Activated CD8-positive, alpha-beta memory T cell treated with anti-CD3 and anti-CD28 coated beads, Interleukin-2, amount 10 ng/mL, durations not matched to agents 7 days and 5 days (primary cell): ENCODE measurements around the gene DPP6. TPM values are rescaled to one million over a fixed set of nuclear protein-coding genes. Genes with fewer than 3 reads are reported as not detected.

Source experiments
- ATAC-seq: fragments of 150-1000 bp; cut with Tn5 transposase; one replicate; pipeline ENCODE4 v1.10.0; 2021; ENCODE audit warnings: moderate library complexity
- CTCF ChIA-PET: fragments of 350-600 bp; sonication (Branson Sonifier 250); formaldehyde crosslinking; loops from one replicate; lab custom pipeline; 2021; ENCODE audit warnings: antibody characterized with exemption; lab: Charles Lee
- DNase-seq: peaks from one replicate; pipeline ENCODE4 v3.0.0-alpha.2; 2020
- H3K27ac Mint-ChIP-seq: one replicate; pipeline ENCODE4 v1.8.0; 2021; ENCODE audit warnings: mild to moderate bottlenecking, mixed read lengths
- H3K27me3 Mint-ChIP-seq: one replicate; pipeline ENCODE4 v1.8.0; 2021; ENCODE audit warnings: mixed read lengths
- H3K36me3 Mint-ChIP-seq: one replicate; pipeline ENCODE4 v1.8.0; 2021; ENCODE audit warnings: mild to moderate bottlenecking, mixed read lengths
- H3K4me1 Mint-ChIP-seq: one replicate; pipeline ENCODE4 v1.8.0; 2021; ENCODE audit warnings: mixed read lengths
- H3K4me3 Mint-ChIP-seq: one replicate; pipeline ENCODE4 v1.8.0; 2021; ENCODE audit warnings: mild to moderate bottlenecking, moderate library complexity, mixed read lengths
- H3K9me3 Mint-ChIP-seq: one replicate; pipeline ENCODE4 v1.8.0; 2022; ENCODE audit warnings: low read depth, mixed read lengths
- total RNA-seq, 2 experiments: library from RNA; stranded (reverse); gene quantifications; one replicate each; pipeline ENCODE4 v1.2.3, GENCODE V29; 2021

DPP6 gene
- total RNA-seq, 2 experiments from 2014 or later, result not detected

GRCh38 chr7:154186811-154187210, 134.6 kb downstream of the DPP6 start:
- no peaks in the 10 kb centered on the region for H3K27me3 Mint-ChIP-seq
- no peaks in the 10 kb centered on the region for H3K9me3 Mint-ChIP-seq
- ATAC-seq (no peak), DNase-seq (no peak)
- CTCF ChIA-PET, result no interaction called here
- no peaks in the 10 kb centered on the region for H3K36me3 Mint-ChIP-seq
- H3K27ac Mint-ChIP-seq, result no peak overlapping the region
- no peaks in the 10 kb centered on the region for H3K4me1 Mint-ChIP-seq
- H3K4me3 Mint-ChIP-seq, result no peak overlapping the region

- H3K27ac Mint-ChIP-seq, result no peak overlapping the region
- no peaks in the 10 kb centered on the region for H3K4me1 Mint-ChIP-seq
- no peaks in the 10 kb centered on the region for H3K9me3 Mint-ChIP-seq
- no peaks in the 10 kb centered on the region for H3K36me3 Mint-ChIP-seq
- no peak for DNase-seq
- ATAC-seq, result no peak
- no peak overlapping the region for H3K4me3 Mint-ChIP-seq
- no peaks in the 10 kb centered on the region for H3K27me3 Mint-ChIP-seq
- CTCF ChIA-PET, result no interaction called here
Measured at GRCh38 chr7:154188330-154188729, 136.1 kb downstream of the DPP6 start.

GRCh38 chr7:154195266-154195665, 143.1 kb downstream of the DPP6 start:
- no peaks in the 10 kb centered on the region for H3K36me3 Mint-ChIP-seq
- no peak overlapping the region for H3K27ac Mint-ChIP-seq
- CTCF ChIA-PET, result no interaction called here
- ATAC-seq (no peak), DNase-seq (no peak)
- H3K27me3 Mint-ChIP-seq, result no peaks in the 10 kb centered on the region
- H3K4me1 Mint-ChIP-seq, result no peaks in the 10 kb centered on the region
- peaks cover 7% of the 10 kb centered on the region for H3K9me3 Mint-ChIP-seq
- no peak overlapping the region for H3K4me3 Mint-ChIP-seq

- CTCF ChIA-PET, result no interaction called here
- no peak for DNase-seq
- Mint-ChIP-seq H3K9me3 (peaks cover 7% of the 10 kb centered on the region), H3K4me3 (no peak overlapping the region), H3K36me3 (no peaks in the 10 kb centered on the region), H3K4me1 (no peaks in the 10 kb centered on the region), H3K27ac (no peak overlapping the region), H3K27me3 (no peaks in the 10 kb centered on the region)
- ATAC-seq, result no peak
Measured at GRCh38 chr7:154198481-154198880, 146.3 kb downstream of the DPP6 start.

GRCh38 chr7:154200241-154200640, 148.0 kb downstream of the DPP6 start:
- Mint-ChIP-seq H3K27me3 (no peaks in the 10 kb centered on the region), H3K4me3 (no peak overlapping the region), H3K4me1 (no peaks in the 10 kb centered on the region), H3K27ac (no peak overlapping the region), H3K9me3 (peaks cover 7% of the 10 kb centered on the region), H3K36me3 (no peaks in the 10 kb centered on the region)
- ATAC-seq (no peak), DNase-seq (no peak)
- CTCF ChIA-PET, result no interaction called here

GRCh38 chr7:154202002-154202401, 149.8 kb downstream of the DPP6 start:
- no peaks in the 10 kb centered on the region for H3K27me3 Mint-ChIP-seq
- H3K4me3 Mint-ChIP-seq, result no peak overlapping the region
- H3K9me3 Mint-ChIP-seq, result peaks cover 2% of the 10 kb centered on the region
- CTCF ChIA-PET, result interaction anchor here (1.0 kb wide), 1 partner anchor 21 kb away, joined by 3 read pairs; no protein-coding TSS in a partner anchor
- H3K27ac Mint-ChIP-seq, result no peak overlapping the region
- no peaks in the 10 kb centered on the region for H3K4me1 Mint-ChIP-seq
- no peaks in the 10 kb centered on the region for H3K36me3 Mint-ChIP-seq
- DNase-seq (no peak), ATAC-seq (no peak)

- CTCF ChIA-PET, result no interaction called here
- no peaks in the 10 kb centered on the region for H3K36me3 Mint-ChIP-seq
- no peaks in the 10 kb centered on the region for H3K27me3 Mint-ChIP-seq
- H3K9me3 Mint-ChIP-seq, result peaks cover 2% of the 10 kb centered on the region
- ATAC-seq (no peak), DNase-seq (no peak)
- H3K4me3 Mint-ChIP-seq, result no peak overlapping the region
- no peaks in the 10 kb centered on the region for H3K4me1 Mint-ChIP-seq
- no peak overlapping the region for H3K27ac Mint-ChIP-seq
Measured at GRCh38 chr7:154204046-154204445, 151.8 kb downstream of the DPP6 start.

- no peaks in the 10 kb centered on the region for H3K36me3 Mint-ChIP-seq
- CTCF ChIA-PET, result no interaction called here
- no peaks in the 10 kb centered on the region for H3K9me3 Mint-ChIP-seq
- no peaks in the 10 kb centered on the region for H3K4me1 Mint-ChIP-seq
- H3K27ac Mint-ChIP-seq, result no peak overlapping the region
- DNase-seq, result no peak
- no peak for ATAC-seq
- no peak overlapping the region for H3K4me3 Mint-ChIP-seq
- no peaks in the 10 kb centered on the region for H3K27me3 Mint-ChIP-seq
Measured at GRCh38 chr7:154212861-154213260, 160.7 kb downstream of the DPP6 start.

GRCh38 chr7:154217688-154218340, 165.6 kb downstream of the DPP6 start:
- DNase-seq (no peak), ATAC-seq (no peak)
- Mint-ChIP-seq H3K36me3 (no peaks in the 10 kb centered on the region), H3K27ac (no peak overlapping the region), H3K9me3 (no peaks in the 10 kb centered on the region), H3K4me1 (no peaks in the 10 kb centered on the region), H3K27me3 (no peaks in the 10 kb centered on the region), H3K4me3 (no peak overlapping the region)
- CTCF ChIA-PET, result no interaction called here

GRCh38 chr7:154231732-154232131, 179.5 kb downstream of the DPP6 start:
- Mint-ChIP-seq H3K36me3 (no peaks in the 10 kb centered on the region), H3K27ac (no peak overlapping the region), H3K9me3 (peaks cover 4% of the 10 kb centered on the region), H3K4me1 (no peaks in the 10 kb centered on the region), H3K27me3 (no peaks in the 10 kb centered on the region), H3K4me3 (no peak overlapping the region)
- ATAC-seq, result no peak
- CTCF ChIA-PET, result no interaction called here
- no peak for DNase-seq

GRCh38 chr7:154232700-154233099, 180.5 kb downstream of the DPP6 start:
- no peaks in the 10 kb centered on the region for H3K4me1 Mint-ChIP-seq
- H3K27me3 Mint-ChIP-seq, result no peaks in the 10 kb centered on the region
- no peak overlapping the region for H3K27ac Mint-ChIP-seq
- no peak overlapping the region for H3K4me3 Mint-ChIP-seq
- H3K9me3 Mint-ChIP-seq, result peaks cover 4% of the 10 kb centered on the region
- CTCF ChIA-PET, result no interaction called here
- H3K36me3 Mint-ChIP-seq, result no peaks in the 10 kb centered on the region
- ATAC-seq, result no peak
- no peak for DNase-seq

- peaks cover 6% of the 10 kb centered on the region for H3K9me3 Mint-ChIP-seq
- H3K4me1 Mint-ChIP-seq, result no peaks in the 10 kb centered on the region
- H3K4me3 Mint-ChIP-seq, result no peak overlapping the region
- ATAC-seq (no peak), DNase-seq (no peak)
- H3K27ac Mint-ChIP-seq, result no peak overlapping the region
- no peaks in the 10 kb centered on the region for H3K27me3 Mint-ChIP-seq
- no peaks in the 10 kb centered on the region for H3K36me3 Mint-ChIP-seq
- CTCF ChIA-PET, result no interaction called here
Measured at GRCh38 chr7:154241988-154242387, 189.8 kb downstream of the DPP6 start.

GRCh38 chr7:154242709-154243108, 190.5 kb downstream of the DPP6 start:
- no peaks in the 10 kb centered on the region for H3K36me3 Mint-ChIP-seq
- H3K27ac Mint-ChIP-seq, result no peak overlapping the region
- DNase-seq (no peak), ATAC-seq (no peak)
- H3K9me3 Mint-ChIP-seq, result peaks cover 8% of the 10 kb centered on the region
- H3K27me3 Mint-ChIP-seq, result no peaks in the 10 kb centered on the region
- H3K4me1 Mint-ChIP-seq, result no peaks in the 10 kb centered on the region
- CTCF ChIA-PET, result no interaction called here
- H3K4me3 Mint-ChIP-seq, result no peak overlapping the region

GRCh38 chr7:154252046-154252445, 199.8 kb downstream of the DPP6 start:
- H3K27ac Mint-ChIP-seq, result no peak overlapping the region
- DNase-seq (no peak), ATAC-seq (no peak)
- peaks cover 3% of the 10 kb centered on the region for H3K9me3 Mint-ChIP-seq
- no peaks in the 10 kb centered on the region for H3K4me1 Mint-ChIP-seq
- H3K36me3 Mint-ChIP-seq, result no peaks in the 10 kb centered on the region
- CTCF ChIA-PET, result no interaction called here
- no peak overlapping the region for H3K4me3 Mint-ChIP-seq
- no peaks in the 10 kb centered on the region for H3K27me3 Mint-ChIP-seq

- Mint-ChIP-seq H3K27ac (no peak overlapping the region), H3K36me3 (no peaks in the 10 kb centered on the region), H3K4me3 (no peak overlapping the region), H3K27me3 (no peaks in the 10 kb centered on the region), H3K9me3 (no peaks in the 10 kb centered on the region), H3K4me1 (no peaks in the 10 kb centered on the region)
- CTCF ChIA-PET, result no interaction called here
- no peak for ATAC-seq
- no peak for DNase-seq
Measured at GRCh38 chr7:154253810-154254209, 201.6 kb downstream of the DPP6 start.
